IMR-90 (cell line): Measurements from ENCODE around the gene HHATL.

ENCODE experiments used
- BHLHE40 ChIP-seq: fragments of 150-350 bp; IDR thresholded peaks from 2 replicates; pipeline ENCODE4 v1.6.1; 2016; ENCODE audit warnings: mild to moderate bottlenecking, low read depth, low read length
- CEBPB ChIP-seq: IDR thresholded peaks from 2 replicates; pipeline ENCODE4 v1.6.1; 2012; ENCODE audit warnings: low read depth, low read length, improper control_type of control experiment
- CHD1 ChIP-seq: IDR thresholded peaks from 2 replicates; pipeline ENCODE4 v1.6.1; 2012; ENCODE audit warnings: low read depth, low read length, improper control_type of control experiment
- MAFK ChIP-seq: IDR thresholded peaks from 2 replicates; pipeline ENCODE4 v1.6.1; 2012; ENCODE audit warnings: low read depth, low read length, improper control_type of control experiment
- MAZ ChIP-seq: IDR thresholded peaks from 2 replicates; pipeline ENCODE4 v1.6.1; 2012; ENCODE audit warnings: low read depth, mild to moderate bottlenecking, low read length, improper control_type of control experiment, moderate library complexity, borderline replicate concordance
- POLR2A ChIP-seq: IDR thresholded peaks from 2 replicates; pipeline ENCODE4 v1.6.1; 2012; ENCODE audit warnings: mild to moderate bottlenecking, low read depth, low read length
- RAD21 ChIP-seq: IDR thresholded peaks from 2 replicates; pipeline ENCODE4 v1.6.1; 2012; ENCODE audit warnings: low read length, improper control_type of control experiment
- RCOR1 ChIP-seq: IDR thresholded peaks from 2 replicates; pipeline ENCODE4 v1.6.1; 2012; ENCODE audit warnings: mild to moderate bottlenecking, low read length, improper control_type of control experiment; ENCODE audit not compliant: insufficient replicate concordance
- TF ChIP-seq, protein P1 (sequence below): conservative IDR thresholded peaks from 2 replicates; pipeline ENCODE4 v1.5.1; 2012; ENCODE audit warnings: mild to moderate bottlenecking, low read depth, low read length, improper control_type of control experiment
- TF ChIP-seq, protein P2 (sequence below): fragments of 150-350 bp; IDR thresholded peaks from 2 replicates; pipeline ENCODE4 v1.6.1; 2016; ENCODE audit warnings: low read depth, mild to moderate bottlenecking, low read length, moderate library complexity, borderline replicate concordance

DNA sequence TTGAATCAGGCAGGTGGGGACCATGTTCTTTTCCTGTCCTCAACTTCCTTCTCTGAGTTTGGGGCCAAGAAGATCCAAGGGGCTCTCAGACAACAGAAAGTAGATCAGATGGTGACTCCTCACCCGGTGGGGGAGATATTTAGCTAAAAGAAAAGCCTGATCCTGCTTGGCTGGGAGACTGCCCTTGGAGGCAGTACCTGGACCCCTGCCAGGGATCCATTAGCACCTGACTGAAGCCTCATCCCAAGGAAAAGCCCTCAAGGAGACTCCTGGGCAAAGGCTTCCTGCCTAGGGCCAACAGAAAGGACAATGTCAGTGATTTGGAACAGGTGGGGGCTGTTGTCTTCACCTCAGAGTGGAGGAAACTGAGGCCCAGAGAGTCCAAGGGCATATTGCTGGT is 33.5 kb upstream of the HHATL start:
- TF ChIP-seq POLR2A, result no peak
- TF ChIP-seq RAD21, result no peak
- TF ChIP-seq, protein P1, sequence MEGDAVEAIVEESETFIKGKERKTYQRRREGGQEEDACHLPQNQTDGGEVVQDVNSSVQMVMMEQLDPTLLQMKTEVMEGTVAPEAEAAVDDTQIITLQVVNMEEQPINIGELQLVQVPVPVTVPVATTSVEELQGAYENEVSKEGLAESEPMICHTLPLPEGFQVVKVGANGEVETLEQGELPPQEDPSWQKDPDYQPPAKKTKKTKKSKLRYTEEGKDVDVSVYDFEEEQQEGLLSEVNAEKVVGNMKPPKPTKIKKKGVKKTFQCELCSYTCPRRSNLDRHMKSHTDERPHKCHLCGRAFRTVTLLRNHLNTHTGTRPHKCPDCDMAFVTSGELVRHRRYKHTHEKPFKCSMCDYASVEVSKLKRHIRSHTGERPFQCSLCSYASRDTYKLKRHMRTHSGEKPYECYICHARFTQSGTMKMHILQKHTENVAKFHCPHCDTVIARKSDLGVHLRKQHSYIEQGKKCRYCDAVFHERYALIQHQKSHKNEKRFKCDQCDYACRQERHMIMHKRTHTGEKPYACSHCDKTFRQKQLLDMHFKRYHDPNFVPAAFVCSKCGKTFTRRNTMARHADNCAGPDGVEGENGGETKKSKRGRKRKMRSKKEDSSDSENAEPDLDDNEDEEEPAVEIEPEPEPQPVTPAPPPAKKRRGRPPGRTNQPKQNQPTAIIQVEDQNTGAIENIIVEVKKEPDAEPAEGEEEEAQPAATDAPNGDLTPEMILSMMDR, result no peak
- TF ChIP-seq MAZ, result no peak
- no peak for TF ChIP-seq CEBPB
- TF ChIP-seq BHLHE40, result no peak
- TF ChIP-seq, protein P2, sequence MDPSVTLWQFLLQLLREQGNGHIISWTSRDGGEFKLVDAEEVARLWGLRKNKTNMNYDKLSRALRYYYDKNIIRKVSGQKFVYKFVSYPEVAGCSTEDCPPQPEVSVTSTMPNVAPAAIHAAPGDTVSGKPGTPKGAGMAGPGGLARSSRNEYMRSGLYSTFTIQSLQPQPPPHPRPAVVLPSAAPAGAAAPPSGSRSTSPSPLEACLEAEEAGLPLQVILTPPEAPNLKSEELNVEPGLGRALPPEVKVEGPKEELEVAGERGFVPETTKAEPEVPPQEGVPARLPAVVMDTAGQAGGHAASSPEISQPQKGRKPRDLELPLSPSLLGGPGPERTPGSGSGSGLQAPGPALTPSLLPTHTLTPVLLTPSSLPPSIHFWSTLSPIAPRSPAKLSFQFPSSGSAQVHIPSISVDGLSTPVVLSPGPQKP, result no peak
- no peak for TF ChIP-seq CHD1
- TF ChIP-seq RCOR1, result no peak
- TF ChIP-seq MAFK, result no peak
